ENCODE results near the gene MYCBPAP.

MYCBPAP gene

DNA sequence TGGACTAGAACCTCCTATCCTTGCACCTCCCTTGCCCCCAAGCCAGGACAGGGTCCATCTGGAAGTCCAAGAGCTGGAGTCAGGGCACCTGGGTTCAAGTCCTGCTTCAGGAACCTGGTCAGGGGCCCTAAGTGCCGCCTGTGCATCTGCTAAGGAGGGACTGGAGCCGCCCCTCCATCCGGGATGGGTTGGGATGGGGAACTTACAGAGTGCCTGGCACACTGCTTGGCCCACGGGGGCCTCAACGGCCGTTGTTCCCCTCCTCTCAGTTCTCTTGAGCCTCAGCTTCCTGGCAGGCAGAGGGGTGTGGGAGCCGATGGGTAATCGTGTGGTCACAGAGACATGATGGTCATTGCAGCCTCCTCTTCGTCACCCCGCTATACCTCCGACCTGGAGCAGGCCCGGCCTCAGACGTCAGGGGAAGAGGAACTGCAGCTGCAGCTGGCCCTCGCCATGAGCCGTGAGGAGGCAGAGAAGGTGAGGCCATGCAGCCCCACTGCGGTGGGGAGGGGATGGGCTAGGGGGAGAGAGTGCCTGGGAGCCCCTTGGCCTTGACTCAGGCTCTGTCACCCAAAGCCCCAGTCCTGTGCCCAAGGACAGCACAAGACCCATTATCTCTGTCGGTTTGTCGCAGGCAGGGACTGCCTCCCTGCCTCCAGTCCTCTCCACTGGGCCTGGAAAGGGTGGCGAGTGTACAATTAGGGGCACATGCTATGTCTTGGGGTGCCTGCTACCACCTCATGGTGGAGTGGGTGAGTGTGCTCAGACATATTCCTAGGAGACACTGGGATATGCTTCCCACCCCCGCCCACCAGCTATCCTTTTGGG, 29.7 kb downstream of the MYCBPAP start:
- DNase-seq = no peak

DNA sequence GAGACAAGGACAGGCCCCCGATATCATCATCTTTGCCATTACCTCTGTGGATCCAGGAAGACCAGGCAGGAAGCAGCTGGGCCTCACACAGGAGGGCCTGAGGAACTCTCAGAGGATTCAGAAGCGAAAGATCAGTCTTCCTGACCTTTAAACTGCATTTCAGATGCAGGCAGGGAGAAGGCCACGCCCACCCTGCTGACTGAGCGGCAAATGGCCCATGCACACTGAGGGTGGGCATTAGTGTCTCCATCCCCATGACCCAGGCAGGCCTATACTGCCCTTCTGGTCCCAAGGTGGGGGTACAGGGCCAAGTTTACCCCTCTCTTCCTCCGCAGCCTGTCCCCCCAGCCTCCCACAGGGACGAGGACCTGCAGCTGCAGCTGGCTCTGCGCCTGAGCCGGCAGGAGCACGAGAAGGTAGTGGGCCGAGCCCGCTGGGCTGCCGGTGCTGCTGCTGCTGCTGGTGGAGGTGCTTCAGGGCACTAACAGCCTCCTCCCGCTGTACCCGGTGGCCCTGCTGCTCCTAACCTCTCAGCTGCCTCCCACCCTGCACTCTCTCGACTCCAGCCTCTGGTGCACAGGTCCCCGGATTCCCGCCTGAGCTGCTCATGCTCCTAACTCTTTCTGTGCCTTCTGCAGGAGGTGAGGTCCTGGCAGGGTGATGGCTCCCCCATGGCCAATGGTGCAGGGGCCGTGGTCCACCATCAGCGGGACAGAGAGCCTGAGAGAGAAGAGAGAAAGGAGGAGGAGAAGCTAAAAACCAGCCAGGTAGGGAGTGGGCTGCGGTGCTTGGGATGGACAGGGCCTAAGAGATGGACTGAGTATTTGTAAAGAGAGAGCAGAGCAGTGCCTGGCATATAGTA, 30.5 kb downstream of the MYCBPAP start:
- no peak for DNase-seq

DNA sequence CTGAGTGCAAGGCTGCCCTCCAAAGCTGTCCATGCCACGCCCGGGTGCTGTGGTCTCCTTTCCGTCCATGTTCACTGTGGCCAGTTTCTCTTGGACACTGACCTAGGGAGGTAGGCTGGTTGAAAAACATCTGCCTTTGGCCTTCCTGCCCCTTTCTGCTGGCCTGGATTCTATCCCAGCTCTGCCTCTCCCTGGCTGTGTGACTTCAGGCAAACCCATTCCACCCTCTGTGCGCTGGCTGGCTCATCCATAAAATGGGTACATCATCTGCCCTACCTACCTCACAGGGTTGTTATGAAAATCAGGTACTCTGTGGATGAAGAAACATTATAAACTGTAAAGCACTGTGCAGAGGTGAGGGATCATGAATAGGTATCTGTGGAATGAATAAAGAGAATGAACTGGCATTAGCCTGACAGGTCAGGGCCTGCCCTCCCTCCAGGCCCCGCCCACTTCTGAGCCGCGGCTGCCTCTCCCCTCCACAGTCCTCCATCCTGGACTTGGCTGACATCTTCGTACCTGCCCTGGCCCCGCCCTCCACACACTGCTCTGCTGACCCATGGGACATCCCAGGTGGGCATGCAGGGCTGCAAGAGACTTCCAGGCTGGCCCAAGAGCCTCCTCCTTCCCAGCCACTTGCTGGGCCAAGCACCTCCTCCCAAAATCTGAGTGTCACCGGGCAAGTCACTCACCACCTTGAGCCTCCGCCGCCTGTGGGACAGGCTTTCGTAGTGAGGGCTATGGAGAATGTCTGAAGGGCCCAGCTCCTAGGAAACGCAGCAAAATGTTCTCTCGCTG, 31.7 kb downstream of the MYCBPAP start:
- DNase-seq = no peak

DNA sequence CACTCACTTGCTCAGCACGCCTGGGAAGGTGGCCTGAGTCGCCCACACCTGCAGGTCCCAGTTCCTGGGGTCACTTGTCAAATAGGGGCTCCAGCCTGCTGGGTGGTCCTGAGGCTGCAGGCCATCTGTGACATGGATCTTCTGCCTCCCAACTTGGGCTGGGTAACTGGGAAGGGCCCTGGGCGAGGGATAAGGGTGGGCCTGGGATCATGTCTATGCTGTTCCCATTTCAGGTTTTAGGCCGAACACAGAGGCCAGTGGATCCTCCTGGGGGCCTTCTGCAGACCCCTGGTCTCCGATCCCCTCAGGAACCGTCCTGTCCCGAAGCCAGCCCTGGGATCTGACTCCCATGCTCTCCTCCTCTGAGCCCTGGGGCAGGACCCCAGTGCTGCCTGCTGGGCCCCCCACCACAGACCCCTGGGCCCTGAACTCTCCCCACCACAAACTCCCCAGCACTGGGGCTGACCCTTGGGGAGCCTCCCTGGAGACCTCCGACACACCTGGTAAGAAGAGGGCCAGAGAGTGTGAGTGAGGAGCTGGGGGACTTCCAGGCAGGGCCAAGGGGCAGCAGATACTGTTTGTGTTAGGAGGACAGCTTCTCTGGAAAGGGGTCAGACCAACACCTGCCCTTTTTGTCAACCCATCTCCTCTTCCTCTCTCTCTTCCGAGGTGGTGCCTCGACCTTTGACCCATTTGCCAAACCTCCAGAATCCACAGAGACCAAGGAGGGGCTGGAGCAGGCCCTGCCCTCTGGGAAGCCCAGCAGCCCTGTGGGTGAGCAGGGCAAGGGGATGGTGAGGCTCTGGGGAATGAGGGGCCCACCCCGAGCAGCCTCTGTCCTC, 32.5 kb downstream of the MYCBPAP start:
- no peak for DNase-seq

DNA sequence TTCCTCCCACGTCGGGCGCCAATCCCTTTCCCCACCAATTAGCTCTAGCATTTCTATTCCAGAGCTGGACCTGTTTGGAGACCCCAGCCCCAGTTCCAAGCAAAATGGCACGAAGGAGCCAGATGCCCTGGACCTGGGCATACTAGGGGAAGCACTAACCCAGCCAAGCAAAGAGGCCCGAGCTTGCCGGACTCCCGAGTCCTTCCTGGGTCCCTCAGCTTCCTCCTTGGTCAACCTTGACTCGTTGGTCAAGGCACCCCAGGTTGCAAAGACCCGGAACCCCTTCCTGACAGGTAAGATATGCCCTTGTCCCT, 33.1 kb downstream of the MYCBPAP start:
- no peak for DNase-seq

DNA sequence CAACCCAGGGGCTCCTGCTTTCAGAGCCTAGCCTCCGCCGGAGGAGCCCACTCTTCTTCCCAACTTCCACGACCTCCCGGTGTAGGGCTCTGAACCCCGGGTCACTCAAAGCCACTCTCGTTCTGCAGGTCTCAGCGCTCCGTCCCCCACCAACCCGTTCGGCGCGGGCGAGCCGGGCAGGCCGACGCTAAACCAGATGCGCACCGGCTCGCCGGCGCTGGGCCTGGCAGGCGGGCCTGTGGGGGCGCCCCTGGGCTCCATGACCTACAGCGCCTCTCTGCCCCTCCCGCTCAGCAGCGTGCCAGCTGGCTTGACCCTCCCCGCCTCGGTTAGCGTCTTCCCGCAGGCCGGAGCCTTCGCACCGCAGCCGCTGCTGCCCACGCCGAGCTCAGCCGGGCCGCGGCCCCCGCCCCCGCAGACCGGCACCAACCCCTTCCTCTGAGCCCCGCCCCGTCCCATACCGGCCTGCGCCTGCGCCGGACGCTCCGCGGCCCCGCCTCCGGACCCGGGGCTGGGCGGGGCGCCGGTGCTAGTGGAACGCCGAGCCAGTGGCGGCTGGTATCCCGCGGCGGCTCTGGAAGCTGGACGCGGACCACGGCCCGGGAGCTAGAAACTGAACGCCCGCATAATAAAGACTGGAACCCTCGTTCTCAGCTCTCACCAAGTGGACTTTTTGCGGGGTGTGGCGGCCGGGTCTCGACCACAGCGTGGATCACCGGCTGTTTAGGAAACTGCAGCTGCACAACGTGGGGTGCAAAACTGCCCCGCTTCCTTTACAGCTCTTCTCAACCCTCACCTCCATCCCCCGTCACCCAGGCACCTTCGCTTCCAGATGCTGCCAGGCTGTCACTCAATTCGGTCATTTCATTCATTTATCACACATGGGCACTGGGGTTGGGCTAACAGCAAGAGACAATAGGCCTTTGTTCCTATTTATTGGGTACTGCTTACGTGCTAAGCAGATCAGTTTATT, 33.8 kb downstream of the MYCBPAP start:
- DNase-seq = peak in 1 of 2 experiments; percentile 64

DNA sequence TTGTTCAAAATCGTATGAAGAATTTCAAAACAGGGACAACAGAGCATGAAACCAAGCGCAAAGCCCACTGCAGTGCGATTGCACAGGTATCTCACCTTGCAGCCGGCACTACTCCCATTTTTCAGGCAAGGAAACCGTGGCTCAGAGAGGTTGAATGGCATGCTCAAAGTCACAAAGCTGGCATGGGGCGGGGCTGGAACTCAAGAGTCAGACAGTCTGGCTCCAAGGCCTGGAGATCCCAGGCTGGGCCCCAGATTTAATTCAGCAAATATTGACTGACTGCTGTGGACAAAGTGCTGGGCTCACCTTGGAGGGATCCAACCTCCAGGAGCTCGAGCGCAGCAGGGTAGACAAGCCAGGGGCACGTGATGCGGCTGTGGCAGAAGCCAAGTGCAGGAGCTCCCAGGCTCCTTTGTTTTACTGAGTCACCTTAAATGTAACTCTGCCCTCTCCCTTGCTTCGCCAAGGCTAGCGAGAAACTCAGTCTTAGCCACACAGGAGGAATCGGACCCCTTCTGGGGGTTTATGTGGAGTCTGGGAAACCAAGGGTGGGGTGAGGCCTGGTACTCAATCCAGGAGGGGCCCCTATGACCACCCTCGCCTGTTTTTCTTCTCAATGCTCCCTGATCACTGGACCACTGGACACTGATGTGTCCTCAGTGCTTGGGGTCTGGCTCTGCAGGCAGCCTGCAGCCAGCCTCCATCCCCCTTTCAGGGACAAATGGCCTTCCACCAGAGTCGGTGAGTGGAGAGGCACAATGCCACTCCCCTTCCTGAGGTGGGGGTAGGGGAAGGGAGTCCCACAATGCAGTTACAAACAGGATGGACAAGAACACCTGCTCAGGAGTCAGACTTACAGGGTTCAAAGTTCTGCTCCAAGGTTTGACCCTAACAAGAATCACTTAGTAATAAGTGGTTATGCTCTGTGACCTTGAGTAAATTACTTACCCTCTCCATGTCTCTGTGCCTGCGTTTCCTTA, 34.8 kb downstream of the MYCBPAP start:
- DNase-seq = no peak

DNA sequence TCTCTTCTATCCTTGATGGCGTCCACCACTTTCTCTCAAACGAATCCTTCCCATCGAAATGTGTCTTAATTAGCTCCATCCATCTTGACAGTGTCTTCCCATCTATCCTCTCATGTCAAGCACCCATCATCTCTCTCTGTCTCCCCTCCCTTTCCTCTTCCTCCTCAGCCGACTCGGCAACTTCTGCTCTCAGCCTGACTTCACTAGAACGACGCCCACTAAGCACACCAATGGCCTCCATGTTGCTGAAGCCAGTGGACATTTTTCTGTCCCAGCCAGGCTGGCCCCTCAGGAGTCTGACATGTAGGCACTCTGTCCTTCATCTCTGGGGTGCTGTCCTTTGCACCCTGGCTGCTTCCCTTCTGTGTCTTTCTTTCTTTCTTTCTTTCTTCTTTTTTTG, 36.3 kb downstream of the MYCBPAP start:
- no peak for DNase-seq

DNA sequence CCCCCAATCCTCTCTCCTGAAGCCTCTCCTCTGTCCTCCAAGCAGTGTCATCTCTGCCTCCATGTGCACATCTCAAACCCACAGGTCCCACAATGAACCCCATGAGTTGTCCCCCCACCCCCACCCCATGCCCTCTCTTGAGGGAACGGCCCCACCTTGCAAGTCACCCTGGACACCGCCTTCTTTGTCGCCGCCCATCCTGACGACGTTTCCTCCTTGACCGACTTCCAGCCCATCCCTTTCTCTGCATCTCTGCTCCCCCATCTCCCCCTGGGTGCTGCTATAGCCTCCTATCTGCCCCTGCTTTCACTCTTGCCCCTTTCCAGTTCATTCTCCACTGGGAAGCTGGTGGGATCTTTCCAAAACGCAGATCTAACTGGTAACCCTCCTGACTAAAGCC, 37.1 kb downstream of the MYCBPAP start:
- DNase-seq = no peak

DNA sequence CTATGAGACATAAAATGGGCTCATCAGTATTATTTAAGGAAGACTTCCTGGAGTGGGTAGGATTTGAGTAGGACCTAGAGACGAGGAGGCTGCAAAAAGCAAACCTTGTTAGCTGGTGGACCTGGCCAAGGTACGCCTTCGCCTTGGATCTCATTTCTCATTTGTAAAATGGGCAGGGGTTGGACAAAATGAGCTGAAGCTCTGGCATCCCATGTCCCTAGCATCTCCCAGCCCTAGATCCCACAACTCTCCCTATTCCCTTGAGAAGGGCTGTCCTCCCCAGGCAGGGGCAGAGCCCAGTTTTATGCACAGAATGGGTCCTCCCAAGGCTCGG, 38.4 kb downstream of the MYCBPAP start:
- DNase-seq = no peak

DNA sequence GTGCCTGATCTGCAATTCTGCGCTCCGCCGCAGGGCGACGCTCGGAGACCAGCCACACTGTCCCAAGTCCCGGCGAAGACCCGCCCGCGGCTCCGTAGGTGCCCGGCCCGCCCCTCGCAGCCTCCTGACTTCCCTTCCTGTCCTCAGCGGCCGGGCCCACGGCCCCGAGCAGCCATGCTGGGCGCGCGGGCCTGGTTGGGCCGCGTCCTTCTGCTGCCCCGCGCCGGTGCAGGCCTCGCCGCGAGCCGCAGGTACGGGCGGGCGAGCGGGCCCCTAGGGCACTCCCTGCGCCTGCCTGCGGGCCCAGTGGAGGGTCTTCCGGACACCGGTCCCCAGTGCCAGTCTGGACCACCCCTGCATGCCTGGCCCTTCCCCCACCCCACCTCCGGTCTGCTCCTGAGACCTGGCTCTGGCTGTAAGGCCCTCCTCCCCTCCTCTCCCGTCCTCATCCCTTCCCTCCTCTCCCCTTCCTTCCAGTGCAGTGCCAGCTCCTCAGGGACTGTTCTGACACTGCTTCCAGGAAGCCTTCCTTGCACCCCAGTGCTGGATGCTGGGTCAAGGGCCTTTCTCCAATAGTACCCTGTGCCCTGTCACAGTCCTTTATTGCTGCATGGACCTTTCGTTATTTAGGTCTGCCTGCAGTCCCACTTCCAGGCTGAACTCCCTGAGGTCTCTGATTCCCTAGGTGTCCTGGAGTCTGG, 38.9 kb downstream of the MYCBPAP start, which contains the start of gene SPATA20:
Gene SPATA20, plus strand, starts transcription at position 140 of the 701 bp plus-strand sequence. Its CDS starts 35 bp downstream, at position 175.
- peak; percentile 68 to 87 for DNase-seq

DNA sequence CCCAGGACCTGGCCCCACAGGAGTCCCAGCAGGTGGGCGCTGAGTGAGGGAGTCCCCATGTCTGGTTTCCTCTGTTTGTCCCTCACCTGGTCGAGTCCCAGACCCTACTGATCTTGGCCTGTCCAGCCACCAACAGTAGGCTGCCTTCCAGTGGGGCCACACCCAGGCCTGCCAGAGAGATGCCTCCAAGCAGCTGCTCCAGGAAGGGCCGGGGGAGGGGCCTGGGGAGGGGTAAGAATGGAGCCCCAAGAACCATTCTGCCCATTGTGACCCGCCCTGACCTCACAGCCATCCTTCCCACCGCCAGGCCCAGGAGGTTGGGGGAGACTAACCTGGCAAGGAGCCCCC, 39.5 kb downstream of the MYCBPAP start:
- DNase-seq = no peak

DNA sequence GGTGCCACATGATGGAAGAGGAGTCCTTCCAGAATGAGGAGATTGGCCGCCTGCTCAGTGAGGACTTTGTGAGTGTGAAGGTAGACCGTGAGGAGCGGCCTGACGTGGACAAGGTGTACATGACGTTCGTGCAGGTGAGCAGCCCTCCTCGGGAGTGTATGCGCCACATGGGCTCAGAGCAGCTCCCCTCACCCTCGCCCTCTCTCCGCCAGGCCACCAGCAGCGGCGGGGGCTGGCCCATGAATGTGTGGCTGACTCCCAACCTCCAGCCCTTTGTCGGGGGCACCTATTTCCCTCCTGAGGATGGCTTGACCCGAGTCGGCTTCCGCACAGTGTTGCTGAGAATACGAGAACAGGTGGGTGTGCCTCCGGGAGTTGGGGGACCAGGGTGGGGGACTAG, 40.6 kb downstream of the MYCBPAP start:
- no peak for DNase-seq

DNA sequence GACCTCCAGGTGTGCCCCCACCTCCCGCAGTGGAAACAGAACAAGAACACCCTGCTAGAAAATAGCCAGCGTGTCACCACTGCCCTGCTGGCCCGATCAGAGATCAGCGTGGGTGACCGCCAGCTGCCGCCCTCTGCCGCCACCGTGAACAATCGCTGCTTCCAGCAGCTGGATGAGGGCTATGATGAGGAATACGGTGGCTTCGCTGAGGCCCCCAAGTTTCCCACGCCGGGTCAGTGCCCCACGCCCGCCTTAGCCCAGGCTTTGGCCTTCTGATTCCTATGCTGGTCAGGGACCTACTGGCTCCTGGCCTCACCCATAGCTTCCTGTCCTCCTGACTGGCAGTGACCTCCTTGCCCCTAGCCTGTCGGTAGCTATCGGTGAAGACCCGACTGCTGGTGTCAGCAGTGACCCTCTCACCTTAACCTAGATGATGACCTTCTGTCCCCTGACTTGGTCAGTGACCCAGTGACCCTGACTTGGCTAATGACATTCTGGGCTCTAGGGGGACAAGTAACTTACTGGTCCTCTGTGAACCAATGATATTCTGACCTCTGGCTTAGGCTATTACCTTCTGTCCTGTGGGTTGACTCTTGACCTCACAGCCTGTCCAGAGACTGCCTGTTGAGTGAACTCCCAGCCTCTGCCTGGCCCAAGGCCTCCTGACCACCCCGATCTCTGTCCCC, 41.2 kb downstream of the MYCBPAP start:
- no peak for DNase-seq

DNA sequence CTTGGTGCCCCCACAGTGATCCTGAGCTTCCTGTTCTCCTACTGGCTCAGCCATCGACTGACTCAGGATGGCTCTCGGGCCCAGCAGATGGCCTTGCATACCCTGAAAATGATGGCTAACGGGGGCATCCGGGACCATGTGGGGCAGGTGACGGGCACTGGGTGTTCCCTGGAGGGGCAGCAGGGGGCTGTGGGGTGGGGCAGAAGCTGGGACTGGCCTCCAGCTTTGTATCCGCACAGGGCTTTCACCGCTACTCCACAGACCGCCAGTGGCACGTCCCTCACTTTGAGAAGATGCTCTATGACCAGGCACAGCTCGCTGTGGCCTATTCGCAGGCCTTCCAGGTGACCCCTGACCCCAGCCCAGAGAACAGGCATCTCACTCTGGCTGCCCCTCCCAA, 41.7 kb downstream of the MYCBPAP start:
- DNase-seq = no peak

DNA sequence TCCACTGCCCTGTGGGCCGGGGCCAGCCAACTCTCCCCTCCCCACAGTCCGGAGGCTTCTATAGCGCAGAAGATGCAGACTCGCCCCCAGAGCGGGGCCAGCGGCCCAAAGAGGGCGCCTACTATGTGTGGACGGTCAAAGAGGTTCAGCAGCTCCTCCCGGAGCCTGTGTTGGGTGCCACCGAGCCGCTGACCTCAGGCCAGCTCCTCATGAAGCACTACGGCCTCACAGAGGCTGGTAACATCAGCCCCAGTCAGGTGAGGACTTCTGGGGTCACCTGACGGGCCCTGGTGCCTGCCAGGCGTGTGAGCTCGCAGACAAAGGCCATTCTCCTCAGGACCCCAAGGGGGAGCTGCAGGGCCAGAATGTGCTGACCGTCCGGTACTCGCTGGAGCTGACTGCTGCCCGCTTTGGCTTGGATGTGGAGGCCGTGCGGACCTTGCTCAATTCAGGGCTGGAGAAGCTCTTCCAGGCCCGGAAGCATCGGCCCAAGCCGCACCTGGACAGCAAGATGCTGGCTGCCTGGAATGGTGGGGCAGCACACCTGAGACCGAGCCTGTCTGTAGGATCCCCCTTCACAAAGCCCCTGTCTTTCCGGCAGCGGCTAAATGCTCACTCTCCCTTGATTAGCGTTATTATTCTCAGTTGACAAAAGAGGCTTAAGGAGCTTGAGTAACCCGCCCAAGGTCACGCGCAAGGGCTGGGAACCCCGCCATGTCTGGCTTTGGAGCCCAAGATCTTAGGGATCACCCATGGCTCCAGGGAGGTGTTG, 42.6 kb downstream of the MYCBPAP start:
- DNase-seq = peak; percentile 40 to 43

DNA sequence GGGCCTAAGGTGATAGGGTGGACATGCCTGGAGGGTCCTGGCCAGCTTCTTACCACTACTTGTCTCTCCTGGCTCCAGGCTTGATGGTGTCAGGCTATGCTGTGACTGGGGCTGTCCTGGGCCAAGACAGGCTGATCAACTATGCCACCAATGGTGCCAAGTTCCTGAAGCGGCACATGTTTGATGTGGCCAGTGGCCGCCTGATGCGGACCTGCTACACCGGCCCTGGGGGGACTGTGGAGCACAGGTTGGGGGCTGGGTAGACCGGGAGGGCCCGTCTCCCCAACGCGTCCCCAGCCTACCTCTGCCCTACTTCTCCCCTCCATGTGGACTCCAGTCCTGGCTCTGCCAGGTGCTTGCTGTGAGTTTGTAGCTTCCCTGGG, 43.2 kb downstream of the MYCBPAP start:
- DNase-seq = no peak

DNA sequence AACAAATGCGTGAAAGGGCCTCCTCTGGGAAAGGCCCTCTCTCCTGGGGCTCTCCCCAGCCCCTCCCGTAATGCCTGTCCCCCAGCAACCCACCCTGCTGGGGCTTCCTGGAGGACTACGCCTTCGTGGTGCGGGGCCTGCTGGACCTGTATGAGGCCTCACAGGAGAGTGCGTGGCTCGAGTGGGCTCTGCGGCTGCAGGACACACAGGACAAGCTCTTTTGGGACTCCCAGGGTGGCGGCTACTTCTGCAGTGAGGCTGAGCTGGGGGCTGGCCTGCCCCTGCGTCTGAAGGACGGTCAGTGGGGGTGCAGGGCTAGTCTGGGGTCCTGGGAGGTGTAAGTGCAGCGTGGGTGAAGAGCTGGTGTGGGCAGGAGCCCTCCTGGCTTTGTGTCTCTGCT, 43.6 kb downstream of the MYCBPAP start:
- DNase-seq = no peak

Data from SW 1271 (cell line).